Measurements from ENCODE around the gene CEMP1.
"Not testable (repeated sequence)": the region's sequence is repeated elsewhere in the genome, so short reads cannot be mapped to it uniquely, and the experiment has no call there.

The CEMP1 gene

DNA sequence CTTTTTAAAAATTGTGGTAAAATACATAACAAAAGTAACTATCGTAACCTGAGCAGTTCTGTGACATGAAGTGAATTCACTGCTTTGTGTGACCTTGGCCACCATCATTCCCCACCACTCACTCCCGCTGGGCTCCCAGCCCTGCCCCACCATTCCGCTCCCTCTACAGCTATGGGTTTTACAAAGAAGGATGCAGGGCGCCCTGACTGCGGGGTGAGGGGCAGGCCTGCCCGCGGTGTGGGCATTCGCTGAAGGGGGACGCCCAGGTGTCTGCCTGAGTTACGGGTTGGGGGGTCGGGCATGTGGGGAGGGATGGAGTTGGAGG, at the start of gene CEMP1:
CEMP1 (minus strand) TSS at position 38 of the 325 bp plus-strand sequence. CDS start 335 bp downstream, outside the sequence.
- H3K27ac ChIP-seq: peak within 1 kb of the TSS; percentile 91
- no peak for TF ChIP-seq CTCF (conservative IDR thresholded peaks at IDR 0.05; ENCODE audit: low read depth)
- POLR2A ChIA-PET (ENCODE audit: low non-redundant PET): interaction anchor here (1.7 kb wide), 1 partner anchor 11 kb away, joined by 6 read pairs; the partner anchor contains the start of gene AMDHD2
- CTCF ChIA-PET: no interaction called here
- DNase-seq (ENCODE audit: low spot score): no peak

DNA sequence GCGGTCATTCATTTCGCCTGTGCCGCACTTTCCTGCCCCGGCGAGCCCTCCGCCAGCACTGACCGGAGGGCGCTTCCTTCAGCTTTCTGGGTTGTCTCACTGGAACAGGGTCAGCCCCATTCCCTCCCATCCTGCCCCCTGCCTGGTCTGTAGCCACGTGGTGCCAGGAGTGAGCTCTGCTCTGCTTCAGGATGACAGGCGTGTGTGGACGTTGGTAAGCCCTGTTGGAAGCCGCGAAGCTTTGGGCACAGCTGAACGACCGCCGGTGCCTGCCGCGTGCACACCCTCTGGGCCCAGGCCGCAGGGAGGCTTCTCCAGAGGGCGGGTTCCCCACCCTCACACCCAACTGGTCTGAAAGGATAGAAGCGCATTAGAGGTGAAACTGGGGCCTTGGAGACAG, 49.6 kb upstream of the CEMP1 start:
- POLR2A ChIA-PET (ENCODE audit: low non-redundant PET); CTCF ChIA-PET; H3K27ac ChIP-seq; DNase-seq (ENCODE audit: low spot score): not testable (repeated sequence)

DNA sequence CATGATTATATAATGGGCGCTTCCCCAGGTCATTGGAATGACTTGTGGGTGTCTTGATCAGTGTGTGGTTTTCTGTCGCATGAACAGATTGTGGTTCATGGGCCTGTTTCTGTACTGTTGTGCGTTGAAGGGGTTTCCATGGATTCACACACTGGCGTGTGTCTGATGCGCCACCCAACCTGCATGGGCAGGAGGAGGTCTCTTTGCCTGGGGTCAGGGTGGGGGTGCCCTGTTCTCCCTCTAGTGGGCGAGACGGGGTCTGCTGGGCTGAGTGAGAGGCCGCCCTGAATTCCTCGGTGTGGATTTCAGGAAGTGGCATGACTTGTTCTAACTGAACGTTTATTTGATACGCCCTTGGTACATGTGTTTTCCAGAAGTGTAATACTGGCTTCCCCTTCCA, 48.9 kb upstream of the CEMP1 start:
- POLR2A ChIA-PET (ENCODE audit: low non-redundant PET); CTCF ChIA-PET; H3K27ac ChIP-seq; DNase-seq (ENCODE audit: low spot score): not testable (repeated sequence)

- CTCF ChIA-PET; POLR2A ChIA-PET (ENCODE audit: low non-redundant PET); DNase-seq (ENCODE audit: low spot score); H3K27ac ChIP-seq: not testable (repeated sequence)
Measured at GRCh38 chr16:2578905-2579304, 47.7 kb upstream of the CEMP1 start.

DNA sequence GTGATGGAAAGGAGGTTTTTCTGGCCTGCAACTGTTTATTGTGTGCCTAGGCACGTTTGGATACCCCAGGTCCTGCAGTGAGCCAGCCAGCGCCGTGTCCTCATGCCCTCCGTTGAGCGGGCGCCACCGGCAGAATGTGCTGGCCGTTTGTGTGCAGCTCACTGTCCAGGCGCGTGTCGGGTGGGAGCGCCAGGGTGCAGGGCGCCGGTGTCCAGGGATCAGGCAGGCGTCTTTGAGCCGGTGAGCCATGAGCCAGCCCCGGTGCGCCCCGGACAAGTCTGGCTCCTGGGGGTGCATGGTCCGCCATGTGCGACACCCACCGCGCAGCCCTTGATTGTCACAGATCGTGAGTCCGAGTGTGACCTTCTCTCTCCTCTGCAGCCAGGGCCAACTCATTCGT, 45.8 kb upstream of the CEMP1 start:
- H3K27ac ChIP-seq; CTCF ChIA-PET; DNase-seq (ENCODE audit: low spot score); POLR2A ChIA-PET (ENCODE audit: low non-redundant PET): not testable (repeated sequence)

GRCh38 chr16:2575839-2576238, 44.6 kb upstream of the CEMP1 start:
- CTCF ChIA-PET; POLR2A ChIA-PET (ENCODE audit: low non-redundant PET): not testable (repeated sequence)

GRCh38 chr16:2572704-2573103, 41.5 kb upstream of the CEMP1 start:
- POLR2A ChIA-PET (ENCODE audit: low non-redundant PET); H3K27ac ChIP-seq; CTCF ChIA-PET; DNase-seq (ENCODE audit: low spot score): not testable (repeated sequence)

More at GRCh38 chr16:2575839-2576238, 44.6 kb upstream of the CEMP1 start:
- H3K27ac ChIP-seq; DNase-seq (ENCODE audit: low spot score): not testable (repeated sequence)

- POLR2A ChIA-PET (ENCODE audit: low non-redundant PET); CTCF ChIA-PET; H3K27ac ChIP-seq; DNase-seq (ENCODE audit: low spot score): not testable (repeated sequence)
Measured at GRCh38 chr16:2568573-2568972, 37.4 kb upstream of the CEMP1 start.

DNA sequence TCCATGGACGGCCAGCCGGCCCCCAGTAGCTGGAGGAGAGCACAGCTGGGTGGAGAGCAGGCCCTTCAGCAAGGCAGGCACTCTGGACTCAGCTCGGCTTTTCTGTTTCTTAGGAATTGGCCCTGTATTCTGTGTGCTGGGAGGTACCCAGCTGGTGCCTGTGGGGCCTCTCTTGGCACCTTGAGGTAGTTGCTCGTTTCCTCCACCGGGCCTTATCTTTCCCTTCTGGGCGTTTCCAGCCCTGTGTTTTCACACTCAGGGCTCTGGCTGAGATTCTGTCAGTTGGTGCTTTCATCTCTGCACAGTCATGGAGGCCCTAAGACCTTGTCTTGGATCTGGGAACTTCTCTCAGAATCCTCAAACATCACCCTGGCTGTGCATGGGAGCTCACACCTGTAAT, 36.3 kb upstream of the CEMP1 start:
- CTCF ChIA-PET; POLR2A ChIA-PET (ENCODE audit: low non-redundant PET); DNase-seq (ENCODE audit: low spot score); H3K27ac ChIP-seq: not testable (repeated sequence)

- CTCF ChIA-PET; H3K27ac ChIP-seq; POLR2A ChIA-PET (ENCODE audit: low non-redundant PET); DNase-seq (ENCODE audit: low spot score): not testable (repeated sequence)
Measured at GRCh38 chr16:2560798-2561133, 29.6 kb upstream of the CEMP1 start.

- POLR2A ChIA-PET (ENCODE audit: low non-redundant PET); H3K27ac ChIP-seq; CTCF ChIA-PET; DNase-seq (ENCODE audit: low spot score): not testable (repeated sequence)
Measured at GRCh38 chr16:2560131-2560797, 29.1 kb upstream of the CEMP1 start.

DNA sequence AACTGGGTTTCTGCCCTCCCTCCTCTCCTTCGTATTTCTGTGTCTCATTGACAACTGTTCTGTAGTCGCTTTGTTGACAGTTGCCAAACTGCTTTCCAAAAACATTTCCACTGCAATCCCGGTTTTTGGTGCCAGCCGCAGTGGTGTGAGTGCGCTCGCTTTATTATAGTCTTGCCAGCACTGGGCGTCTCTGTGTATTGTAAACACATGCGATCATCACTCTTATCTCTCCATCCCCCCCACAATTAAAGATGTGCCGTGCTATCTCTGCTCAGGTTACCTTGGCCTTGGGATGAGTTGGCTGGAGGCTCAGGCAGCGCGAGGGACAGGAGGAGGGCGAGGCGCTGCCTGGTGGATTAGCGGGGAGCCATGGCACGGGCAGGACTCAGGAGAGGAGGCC, 25.9 kb upstream of the CEMP1 start:
- CTCF ChIA-PET; POLR2A ChIA-PET (ENCODE audit: low non-redundant PET); DNase-seq (ENCODE audit: low spot score); H3K27ac ChIP-seq: not testable (repeated sequence)

DNA sequence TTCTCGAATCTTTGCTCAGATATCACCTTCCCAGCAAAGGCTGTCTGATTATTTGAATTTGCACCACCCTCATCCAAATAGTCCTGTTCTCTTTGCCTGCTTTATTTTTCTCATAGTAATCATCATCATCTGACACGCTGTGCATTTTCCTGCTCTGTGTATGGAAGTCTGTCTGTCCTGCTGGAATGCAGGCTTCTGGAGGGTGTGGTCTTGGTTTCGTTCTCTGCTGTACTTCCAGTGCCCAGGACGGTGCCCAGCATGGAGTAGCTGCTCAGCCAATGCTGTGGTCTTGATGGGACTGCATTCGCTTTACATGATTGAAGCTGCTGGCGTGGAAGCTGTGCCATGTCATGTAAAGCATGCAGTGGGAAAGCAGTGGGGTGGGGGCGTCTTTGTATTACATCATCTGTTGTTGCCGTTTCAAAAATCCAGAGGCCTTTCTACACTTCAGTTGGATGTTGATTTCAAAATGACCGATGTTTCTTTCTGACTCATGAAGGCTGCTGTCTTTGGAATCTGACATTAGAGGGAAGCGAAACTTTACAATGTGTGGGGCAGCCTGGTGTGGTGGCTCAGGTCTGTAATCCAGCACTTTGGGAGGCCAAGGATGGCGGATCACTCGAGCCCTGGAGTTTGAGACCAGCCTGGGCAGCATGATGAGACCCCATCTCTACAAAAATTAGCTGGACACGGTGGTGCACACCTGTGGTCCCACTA, 23.7 kb upstream of the CEMP1 start:
- DNase-seq (ENCODE audit: low spot score); POLR2A ChIA-PET (ENCODE audit: low non-redundant PET); CTCF ChIA-PET: not testable (repeated sequence)

DNA sequence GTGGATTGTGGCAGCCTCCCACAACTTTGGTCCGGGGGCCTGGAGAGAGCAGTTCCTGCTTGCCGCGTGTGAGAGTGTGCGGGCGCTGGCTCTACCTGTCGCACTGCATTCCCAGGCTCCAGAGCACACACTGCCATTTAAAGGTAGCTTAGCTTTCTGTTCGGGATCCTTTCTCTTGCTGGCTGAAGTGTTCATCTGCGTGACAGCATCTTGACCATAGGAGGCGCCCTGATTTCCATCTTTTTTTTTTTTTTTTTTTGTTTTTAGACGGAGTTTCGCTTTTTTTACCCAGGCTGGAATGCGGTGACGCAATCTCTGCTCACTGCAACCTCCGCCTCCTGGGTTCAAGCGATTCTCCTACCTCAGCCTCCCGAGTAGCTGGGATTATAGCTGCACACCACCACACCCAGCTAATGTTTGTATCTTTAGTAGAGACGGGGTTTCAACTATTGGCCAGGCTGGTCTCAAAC, 20.2 kb upstream of the CEMP1 start:
- DNase-seq (ENCODE audit: low spot score); POLR2A ChIA-PET (ENCODE audit: low non-redundant PET); H3K27ac ChIP-seq: not testable (repeated sequence)
- CTCF ChIA-PET: interaction anchor here (0.6 to 0.7 kb wide), 2 partner anchors 222 to 273 kb away, joined by 4 read pairs; no protein-coding TSS in a partner anchor

More for the DNA sequence above, 23.7 kb upstream of the CEMP1 start:
- H3K27ac ChIP-seq: not testable (repeated sequence)

DNA sequence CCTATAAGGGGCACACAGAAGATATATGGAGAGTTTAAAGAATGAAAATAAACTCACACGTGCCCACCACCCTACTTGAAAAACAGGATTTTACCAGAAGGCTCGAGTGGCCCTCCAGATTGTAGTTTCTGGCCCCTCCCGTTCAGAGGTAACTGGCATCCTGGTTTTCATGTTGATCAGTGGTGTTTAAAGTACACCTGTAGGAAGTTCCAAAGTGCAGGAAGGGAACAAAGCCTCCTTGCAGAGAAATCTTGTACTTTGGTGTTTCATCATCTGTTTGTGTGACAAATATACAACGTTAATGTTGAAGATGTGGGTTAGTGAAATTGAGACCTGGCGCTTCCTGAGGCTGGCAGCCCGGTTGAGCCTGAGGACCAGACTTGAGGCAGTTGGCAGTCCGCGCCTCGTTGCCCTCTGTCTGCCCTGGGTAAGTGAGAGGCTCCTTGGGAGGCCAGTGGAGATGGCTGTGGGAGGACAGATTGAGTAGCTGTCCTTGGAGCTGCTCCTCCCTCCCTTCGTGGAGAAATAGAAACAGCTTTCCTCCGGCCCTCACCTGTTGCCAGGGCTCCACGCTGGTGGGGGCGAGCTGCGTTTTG, 19.2 kb upstream of the CEMP1 start:
- H3K27ac ChIP-seq; CTCF ChIA-PET; POLR2A ChIA-PET (ENCODE audit: low non-redundant PET); DNase-seq (ENCODE audit: low spot score): not testable (repeated sequence)

DNA sequence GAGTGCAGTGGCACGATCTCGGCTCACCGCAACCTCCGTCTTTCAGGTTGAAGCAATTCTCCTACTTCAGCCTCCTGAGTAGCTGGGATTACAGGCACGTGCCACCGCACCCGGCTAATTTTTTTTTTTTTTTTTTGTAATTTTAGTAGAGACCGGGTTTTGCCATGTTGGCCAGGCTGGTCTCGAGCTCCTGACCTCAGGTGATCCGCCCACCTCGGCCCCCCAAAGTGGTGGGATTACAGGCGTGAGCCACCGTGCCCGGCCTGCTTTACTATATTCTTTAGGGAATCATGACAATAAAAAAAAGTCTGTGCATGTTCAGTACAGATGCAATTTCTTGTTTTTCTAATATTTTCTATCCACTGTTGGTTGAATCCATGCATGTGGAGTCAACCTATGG, 12.6 kb upstream of the CEMP1 start:
- POLR2A ChIA-PET (ENCODE audit: low non-redundant PET); DNase-seq (ENCODE audit: low spot score); CTCF ChIA-PET: not testable (repeated sequence)
- H3K27ac ChIP-seq: 0 out of 2 replicates have a peak overlapping the region, but pooled peaks have one; percentile 21

DNA sequence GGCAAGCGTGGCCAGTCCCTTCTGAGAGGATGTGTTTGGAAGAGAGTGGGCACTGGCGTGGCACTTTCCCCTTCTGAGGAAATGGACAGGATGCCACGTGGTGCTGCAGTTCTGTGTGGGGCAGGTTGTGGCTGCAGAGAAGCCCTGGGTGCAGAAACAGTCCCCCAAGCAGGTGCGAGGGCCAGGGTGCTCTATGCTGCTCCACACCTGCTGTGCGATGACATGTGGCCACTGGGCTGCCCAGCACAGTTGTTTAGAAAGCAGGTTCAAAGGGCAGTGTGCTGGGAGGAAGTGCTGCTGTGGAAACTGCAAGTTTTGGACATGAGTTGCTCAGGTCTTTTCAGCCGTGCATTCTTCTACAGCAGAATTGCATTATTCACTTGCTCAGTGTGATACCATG, 10.2 kb upstream of the CEMP1 start:
- peak overlapping the region; percentile 28 for H3K27ac ChIP-seq
- POLR2A ChIA-PET (ENCODE audit: low non-redundant PET); CTCF ChIA-PET; DNase-seq (ENCODE audit: low spot score): not testable (repeated sequence)

All from RWPE1 (cell line).